Panc1 (cell line): ENCODE measurements around the gene SV2B. TPM values are rescaled to one million over a fixed set of nuclear protein-coding genes. Genes with fewer than 3 reads are reported as not detected.

Experiments
- ATAC-seq: fragments of 200-7000 bp; cut with Tn5 transposase; 2 replicates; pipeline ENCODE4 v1.9.1; 2020; ENCODE audit warnings: mild to moderate bottlenecking, moderate library complexity
- BruUV-seq: library from RNA; stranded (reverse); fragments of 400-500 nt; replicated peaks from 2 replicates; lab custom pipeline; 2021; lab: Mats Ljungman, UMichigan
- CTCF ChIA-PET: fragments of 300-600 bp; sonication (Branson Sonifier 250); formaldehyde crosslinking; loops from one replicate; lab custom pipeline; 2022; ENCODE audit warnings: antibody characterized with exemption; lab: Charles Lee
- POLR2A ChIA-PET: fragments of 300-600 bp; sonication (Branson Sonifier 250); formaldehyde crosslinking; loops from one replicate; lab custom pipeline; 2022; ENCODE audit warnings: antibody characterized with exemption; lab: Charles Lee
- DNase-seq: peaks from one replicate; pipeline ENCODE4 v3.0.0-alpha.2; 2010; ENCODE audit warnings: low read depth, low spot score
- H3K27ac ChIP-seq: 2 replicates; pipeline ENCODE4 v1.5.1; 2011; ENCODE audit warnings: mild to moderate bottlenecking, low read length, inconsistent platforms
- H3K27me3 ChIP-seq: fragments of 200-500 bp; sonication (Bioruptor generic); 2 replicates; pipeline ENCODE4 v1.6.0; 2014; ENCODE audit warnings: low read length, inconsistent platforms; ENCODE audit not compliant: control insufficient read depth, insufficient read depth
- H3K36me3 ChIP-seq: fragments of 200-500 bp; sonication (Bioruptor generic); 2 replicates; pipeline ENCODE4 v1.5.1; 2014; ENCODE audit warnings: inconsistent platforms, mild to moderate bottlenecking, low read length, moderate library complexity; ENCODE audit not compliant: control insufficient read depth, insufficient read depth
- H3K4me1 ChIP-seq: 2 replicates; pipeline ENCODE4 v1.5.1; 2011; ENCODE audit warnings: inconsistent platforms, mild to moderate bottlenecking, low read length, moderate library complexity; ENCODE audit not compliant: control insufficient read depth, insufficient read depth
- H3K4me3 ChIP-seq, 2 experiments: 2 replicates each; pipeline ENCODE4 v1.5.1; 2011 to 2012; ENCODE audit warnings: low read depth in 2 of 2, low read length in 2 of 2, mild to moderate bottlenecking in 2 of 2, inconsistent platforms in 1 of 2, moderate library complexity in 1 of 2
- H3K9me3 ChIP-seq: fragments of 200-500 bp; sonication (Bioruptor generic); 2 replicates; pipeline ENCODE4 v1.5.1; 2014; ENCODE audit warnings: low read depth, mild to moderate bottlenecking, inconsistent platforms, low read length, moderate library complexity; ENCODE audit not compliant: control insufficient read depth, insufficient read depth
- POLR2AphosphoS5 ChIP-seq: IDR thresholded peaks from 2 replicates; pipeline ENCODE4 v1.6.1; 2012; ENCODE audit warnings: mild to moderate bottlenecking, low read depth, low read length, moderate library complexity
- SIN3A ChIP-seq: IDR thresholded peaks from 2 replicates; pipeline ENCODE4 v1.6.1; 2012; ENCODE audit warnings: low read depth, mild to moderate bottlenecking, low read length, moderate library complexity, borderline replicate concordance; ENCODE audit not compliant: insufficient read depth
- TCF7L2 ChIP-seq: IDR thresholded peaks from 2 replicates; pipeline ENCODE4 v1.6.1; 2011; ENCODE audit warnings: mild to moderate bottlenecking, low read depth, low read length, inconsistent platforms
- in situ Hi-C: cut with HindIII; loops from 2 replicates; pipeline ENCODE4 v1.10.0; 2016; ENCODE audit warnings: low sequenced_read_pairs, low pct_unique_long_range_greater_than_20kb
- intact Hi-C: fragments of 100-400 bp; cut with micrococcal nuclease; formaldehyde crosslinking; loops from one replicate; pipeline ENCODE4 v1.10.0; 2022; ENCODE audit not compliant: unreplicated experiment
- total RNA-seq: library from RNA; stranded (reverse); gene quantifications from one replicate; pipeline ENCODE4 v1.2.1, GENCODE V29; 2021; ENCODE audit not compliant: unreplicated experiment
- TF ChIP-seq, protein P1 (sequence below), 2 experiments: IDR thresholded peaks; 2 replicates each; pipeline ENCODE4 v1.6.1; 2011 to 2012; ENCODE audit warnings: low read depth in 2 of 2, control low read depth in 1 of 2, low read length in 1 of 2, mild to moderate bottlenecking in 1 of 2, moderate library complexity in 1 of 2; ENCODE audit not compliant: insufficient read depth in 1 of 2
- TF ChIP-seq, protein P2 (sequence below): fragments of 450-650 bp; IDR thresholded peaks from 2 replicates; pipeline ENCODE4 v1.5.1; 2017; ENCODE audit warnings: mild to moderate bottlenecking

SV2B gene
- total RNA-seq, 1 experiment from 2014 or later, result not detected

DNA sequence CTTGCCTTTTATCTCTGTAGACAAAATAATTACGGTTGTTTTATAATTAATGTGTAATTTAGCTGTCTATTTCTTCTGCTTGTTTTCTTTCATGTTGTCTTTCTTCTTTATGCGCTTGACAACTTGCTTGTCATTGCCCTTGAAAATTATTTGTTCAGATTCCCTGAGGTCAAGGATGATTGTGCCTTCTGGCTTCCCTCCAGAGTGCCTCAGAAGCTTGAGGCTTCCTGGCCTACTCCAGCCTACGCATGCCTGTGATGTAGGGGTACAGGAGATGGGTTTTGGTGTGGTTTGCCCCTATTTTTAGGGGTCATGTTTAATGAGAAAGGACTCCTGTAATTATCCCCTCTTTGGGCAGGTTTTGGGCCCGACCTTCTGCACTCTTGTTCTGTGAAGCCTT is 231.5 kb downstream of the SV2B start:
- Histone ChIP-seq H3K27me3 (peaks cover 5% of the 10 kb centered on the region; the same call in 1 of the 2 replicates), H3K4me1 (no peaks in the 10 kb centered on the region), H3K27ac (no peak overlapping the region), H3K36me3 (no peaks in the 10 kb centered on the region), H3K4me3 (no peak overlapping the region), H3K9me3 (no peaks in the 10 kb centered on the region)
- no TSS peak for BruUV-seq
- ChIA-PET POLR2A (interaction anchor here (0.7 kb wide), 1 partner anchor 1172 kb away, joined by 4 read pairs; no protein-coding TSS in a partner anchor), CTCF (no interaction called here)
- intact Hi-C loops (no loop called here), in situ Hi-C loops (no loop called here)
- no peak for ATAC-seq
- TF ChIP-seq POLR2AphosphoS5 (no peak), TCF7L2 (no peak)
- TF ChIP-seq, protein P1, sequence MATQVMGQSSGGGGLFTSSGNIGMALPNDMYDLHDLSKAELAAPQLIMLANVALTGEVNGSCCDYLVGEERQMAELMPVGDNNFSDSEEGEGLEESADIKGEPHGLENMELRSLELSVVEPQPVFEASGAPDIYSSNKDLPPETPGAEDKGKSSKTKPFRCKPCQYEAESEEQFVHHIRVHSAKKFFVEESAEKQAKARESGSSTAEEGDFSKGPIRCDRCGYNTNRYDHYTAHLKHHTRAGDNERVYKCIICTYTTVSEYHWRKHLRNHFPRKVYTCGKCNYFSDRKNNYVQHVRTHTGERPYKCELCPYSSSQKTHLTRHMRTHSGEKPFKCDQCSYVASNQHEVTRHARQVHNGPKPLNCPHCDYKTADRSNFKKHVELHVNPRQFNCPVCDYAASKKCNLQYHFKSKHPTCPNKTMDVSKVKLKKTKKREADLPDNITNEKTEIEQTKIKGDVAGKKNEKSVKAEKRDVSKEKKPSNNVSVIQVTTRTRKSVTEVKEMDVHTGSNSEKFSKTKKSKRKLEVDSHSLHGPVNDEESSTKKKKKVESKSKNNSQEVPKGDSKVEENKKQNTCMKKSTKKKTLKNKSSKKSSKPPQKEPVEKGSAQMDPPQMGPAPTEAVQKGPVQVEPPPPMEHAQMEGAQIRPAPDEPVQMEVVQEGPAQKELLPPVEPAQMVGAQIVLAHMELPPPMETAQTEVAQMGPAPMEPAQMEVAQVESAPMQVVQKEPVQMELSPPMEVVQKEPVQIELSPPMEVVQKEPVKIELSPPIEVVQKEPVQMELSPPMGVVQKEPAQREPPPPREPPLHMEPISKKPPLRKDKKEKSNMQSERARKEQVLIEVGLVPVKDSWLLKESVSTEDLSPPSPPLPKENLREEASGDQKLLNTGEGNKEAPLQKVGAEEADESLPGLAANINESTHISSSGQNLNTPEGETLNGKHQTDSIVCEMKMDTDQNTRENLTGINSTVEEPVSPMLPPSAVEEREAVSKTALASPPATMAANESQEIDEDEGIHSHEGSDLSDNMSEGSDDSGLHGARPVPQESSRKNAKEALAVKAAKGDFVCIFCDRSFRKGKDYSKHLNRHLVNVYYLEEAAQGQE (IDR thresholded peaks at IDR 0.05; ENCODE audit: insufficient read depth in 1 of 2, low read depth in 2 of 2, low read length in 1 of 2), result no peak
- TF ChIP-seq, protein P2, sequence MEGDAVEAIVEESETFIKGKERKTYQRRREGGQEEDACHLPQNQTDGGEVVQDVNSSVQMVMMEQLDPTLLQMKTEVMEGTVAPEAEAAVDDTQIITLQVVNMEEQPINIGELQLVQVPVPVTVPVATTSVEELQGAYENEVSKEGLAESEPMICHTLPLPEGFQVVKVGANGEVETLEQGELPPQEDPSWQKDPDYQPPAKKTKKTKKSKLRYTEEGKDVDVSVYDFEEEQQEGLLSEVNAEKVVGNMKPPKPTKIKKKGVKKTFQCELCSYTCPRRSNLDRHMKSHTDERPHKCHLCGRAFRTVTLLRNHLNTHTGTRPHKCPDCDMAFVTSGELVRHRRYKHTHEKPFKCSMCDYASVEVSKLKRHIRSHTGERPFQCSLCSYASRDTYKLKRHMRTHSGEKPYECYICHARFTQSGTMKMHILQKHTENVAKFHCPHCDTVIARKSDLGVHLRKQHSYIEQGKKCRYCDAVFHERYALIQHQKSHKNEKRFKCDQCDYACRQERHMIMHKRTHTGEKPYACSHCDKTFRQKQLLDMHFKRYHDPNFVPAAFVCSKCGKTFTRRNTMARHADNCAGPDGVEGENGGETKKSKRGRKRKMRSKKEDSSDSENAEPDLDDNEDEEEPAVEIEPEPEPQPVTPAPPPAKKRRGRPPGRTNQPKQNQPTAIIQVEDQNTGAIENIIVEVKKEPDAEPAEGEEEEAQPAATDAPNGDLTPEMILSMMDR, result no peak
- no peak for DNase-seq

DNA sequence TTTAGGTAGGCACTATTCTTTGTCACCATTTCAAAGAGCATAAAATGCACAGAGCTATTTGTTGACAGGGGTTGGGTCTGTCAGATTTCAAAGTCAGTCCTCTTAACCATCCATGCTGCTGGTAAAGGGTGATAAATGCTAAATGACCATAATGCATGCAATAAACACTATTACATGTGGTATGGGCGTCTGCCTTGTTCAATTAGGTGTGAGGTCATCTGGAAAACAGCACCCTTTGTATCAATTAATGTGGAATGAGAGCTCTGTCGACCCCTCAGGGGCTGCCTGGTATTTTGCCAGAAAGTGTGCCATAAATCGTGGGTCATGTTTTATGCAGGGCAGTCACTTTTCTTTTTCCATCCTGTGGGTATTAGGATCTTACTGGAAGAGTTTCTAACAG is 235.6 kb downstream of the SV2B start:
- no peaks in the 10 kb centered on the region for H3K36me3 ChIP-seq
- in situ Hi-C loops, result no loop called here
- H3K9me3 ChIP-seq, result no peaks in the 10 kb centered on the region
- H3K4me1 ChIP-seq, result no peaks in the 10 kb centered on the region
- no TSS peak for BruUV-seq
- ChIA-PET CTCF (no interaction called here), POLR2A (no interaction called here)
- peaks cover 3% of the 10 kb centered on the region for H3K27me3 ChIP-seq
- ATAC-seq (no peak), DNase-seq (no peak)
- TF ChIP-seq, protein P1 (IDR thresholded peaks at IDR 0.05; ENCODE audit: insufficient read depth in 1 of 2, low read depth in 2 of 2, low read length in 1 of 2), result no peak
- TF ChIP-seq TCF7L2, result no peak
- no peak for TF ChIP-seq SIN3A
- TF ChIP-seq POLR2AphosphoS5, result no peak
- TF ChIP-seq, protein P2, result no peak
- no peak overlapping the region for H3K27ac ChIP-seq
- intact Hi-C loops, result no loop called here
- no peak overlapping the region for H3K4me3 ChIP-seq
